Activated B cell treated with CpG ODN at 0.5 μM for 24 hours (primary cell): Measurements from ENCODE around the gene SMIM43. TPM values are rescaled to one million over a fixed set of nuclear protein-coding genes. Genes with fewer than 3 reads are reported as not detected.

Experiments used
- ATAC-seq: fragments of 200-7000 bp; cut with Tn5 transposase; one replicate; pipeline ENCODE4 v1.10.0; 2021; ENCODE audit warnings: low read depth, mild to moderate bottlenecking, moderate library complexity
- CTCF ChIA-PET: fragments of 350-600 bp; sonication (Branson Sonifier 250); formaldehyde crosslinking; loops from one replicate; lab custom pipeline; 2021; ENCODE audit warnings: antibody characterized with exemption; lab: Charles Lee
- POLR2A ChIA-PET: fragments of 350-600 bp; sonication (Branson Sonifier 250); formaldehyde crosslinking; loops from one replicate; lab custom pipeline; 2021; ENCODE audit warnings: antibody characterized with exemption; lab: Charles Lee
- DNase-seq: peaks from one replicate; pipeline ENCODE4 v3.0.0; 2022
- H3K27ac Mint-ChIP-seq: one replicate; pipeline ENCODE4 v1.8.0; 2020; ENCODE audit warnings: mixed read lengths
- H3K27me3 Mint-ChIP-seq: one replicate; pipeline ENCODE4 v1.8.0; 2021; ENCODE audit warnings: mixed read lengths
- H3K36me3 Mint-ChIP-seq: one replicate; pipeline ENCODE4 v1.8.0; 2021; ENCODE audit warnings: low read depth, mixed read lengths
- H3K4me1 Mint-ChIP-seq: one replicate; pipeline ENCODE4 v1.8.0; 2021; ENCODE audit warnings: mixed read lengths
- H3K4me3 Mint-ChIP-seq: one replicate; pipeline ENCODE4 v1.8.0; 2020; ENCODE audit warnings: mild to moderate bottlenecking, mixed read lengths
- H3K9me3 Mint-ChIP-seq: one replicate; pipeline ENCODE4 v1.8.0; 2020; ENCODE audit warnings: mixed read lengths
- CTCF ChIP-seq: fragments of 200-600 bp; IDR thresholded peaks from one replicate; pipeline ENCODE4 v1.8.0; 2022; ENCODE audit warnings: antibody characterized with exemption, mild to moderate bottlenecking
- intact Hi-C: fragments of 100-400 bp; cut with micrococcal nuclease; formaldehyde crosslinking; loops from one replicate; pipeline ENCODE4 v1.15.1; 2024
- total RNA-seq: library from RNA; stranded (reverse); gene quantifications from 2 replicates; pipeline ENCODE4 v1.2.3, GENCODE V29; 2022

SMIM43 gene
- total RNA-seq, 1 donor from 2014 or later: not detected

DNA sequence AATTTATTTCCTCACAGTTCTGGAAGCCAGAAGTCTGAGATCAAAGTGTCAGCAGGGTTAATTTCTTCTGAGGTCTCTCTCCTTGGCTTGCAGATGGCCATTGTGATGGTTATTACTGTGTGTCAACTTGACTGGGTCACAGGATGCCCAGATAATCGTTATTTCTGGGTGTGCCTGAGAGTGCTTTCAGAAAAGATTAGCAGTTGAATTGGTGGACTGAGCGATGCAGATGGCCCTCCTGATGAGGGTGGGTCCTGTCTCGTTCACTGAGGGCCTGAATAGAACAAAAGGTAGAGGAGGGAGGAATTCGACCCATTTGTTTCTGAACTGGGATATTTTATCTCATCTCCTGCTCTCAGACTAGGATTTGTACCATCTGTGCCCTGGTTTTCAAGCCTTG, 15.7 kb downstream of the SMIM43 start:
- DNase-seq (no peak), ATAC-seq (no peak)
- no peak overlapping the region for H3K4me3 Mint-ChIP-seq
- H3K27ac Mint-ChIP-seq: no peak overlapping the region
- peaks cover 1% of the 10 kb centered on the region for H3K9me3 Mint-ChIP-seq
- no peaks in the 10 kb centered on the region for H3K36me3 Mint-ChIP-seq
- CTCF ChIA-PET: no interaction called here
- intact Hi-C loops: no loop called here
- H3K27me3 Mint-ChIP-seq: peaks cover 21% of the 10 kb centered on the region
- POLR2A ChIA-PET: no interaction called here
- H3K4me1 Mint-ChIP-seq: no peaks in the 10 kb centered on the region
- no peak for TF ChIP-seq CTCF

GRCh38 chr4:121742794-121743193, 22.2 kb downstream of the SMIM43 start:
- intact Hi-C loops: no loop called here
- no peaks in the 10 kb centered on the region for H3K9me3 Mint-ChIP-seq
- H3K4me3 Mint-ChIP-seq: no peak overlapping the region
- CTCF ChIA-PET: interaction anchor here (1.0 kb wide), 1 partner anchor 258 kb away, joined by 3 read pairs; no protein-coding TSS in a partner anchor
- H3K36me3 Mint-ChIP-seq: no peaks in the 10 kb centered on the region
- H3K27me3 Mint-ChIP-seq: peaks cover 10% of the 10 kb centered on the region
- POLR2A ChIA-PET: no interaction called here
- no peak overlapping the region for H3K27ac Mint-ChIP-seq
- DNase-seq (no peak), ATAC-seq (no peak)
- no peaks in the 10 kb centered on the region for H3K4me1 Mint-ChIP-seq
- TF ChIP-seq CTCF: no peak

DNA sequence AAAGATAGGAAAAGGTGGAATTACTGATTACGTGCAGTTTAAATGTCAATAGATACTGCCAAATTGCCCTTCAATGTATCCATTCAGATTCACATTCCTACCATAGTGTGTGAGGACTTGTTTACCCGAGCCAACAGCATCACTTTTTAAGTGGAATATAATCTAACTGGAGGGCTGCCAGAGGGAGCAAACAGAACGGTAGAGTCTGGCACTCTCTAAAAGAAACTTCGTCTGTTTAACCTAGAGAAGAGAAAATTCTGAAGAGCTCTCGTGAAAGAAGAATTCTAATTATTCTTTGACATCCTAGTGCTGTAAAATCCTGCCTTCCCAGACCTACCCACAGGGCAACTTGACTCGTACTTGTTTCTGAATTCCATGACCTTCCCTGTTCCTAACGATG, 23.2 kb downstream of the SMIM43 start:
- POLR2A ChIA-PET: no interaction called here
- no peak overlapping the region for H3K27ac Mint-ChIP-seq
- intact Hi-C loops: no loop called here

DNA sequence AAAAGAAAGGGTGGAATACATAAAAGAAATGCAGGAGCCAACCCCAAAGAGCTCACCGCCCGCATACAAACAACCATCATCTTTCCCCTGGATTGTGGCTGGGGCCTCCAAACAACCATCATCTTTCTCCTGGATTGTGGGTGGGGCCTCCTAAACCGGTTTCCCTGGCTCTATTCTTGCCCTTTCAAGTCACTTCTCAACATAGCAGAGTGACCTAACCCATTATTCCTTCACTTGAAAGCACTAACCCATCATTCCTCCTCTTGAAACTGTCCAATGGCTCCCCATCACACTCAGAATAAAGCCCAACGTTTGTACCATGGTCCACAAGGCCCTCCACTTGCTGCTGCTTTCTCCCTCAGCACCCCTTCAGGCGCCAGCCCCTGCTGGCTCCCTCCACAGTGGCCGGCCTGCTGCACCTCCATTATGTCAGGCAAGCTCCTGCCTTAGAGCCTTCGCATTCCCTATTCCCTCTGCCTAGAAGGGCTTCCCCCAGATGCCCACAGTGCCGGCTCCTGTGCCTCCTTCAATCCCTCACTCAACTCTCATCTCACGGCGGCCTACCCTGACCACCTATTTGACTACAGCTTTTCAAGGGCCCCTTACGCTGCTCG, 24.1 kb downstream of the SMIM43 start:
- Mint-ChIP-seq H3K4me1 (no peaks in the 10 kb centered on the region), H3K36me3 (no peaks in the 10 kb centered on the region), H3K4me3 (no peak overlapping the region), H3K9me3 (no peaks in the 10 kb centered on the region), H3K27me3 (peaks cover 9% of the 10 kb centered on the region), H3K27ac (no peak overlapping the region)
- intact Hi-C loops: no loop called here
- CTCF ChIA-PET: interaction anchor here (1.4 kb wide), 1 partner anchor 370 kb away, joined by 3 read pairs; no protein-coding TSS in a partner anchor
- POLR2A ChIA-PET: no interaction called here
- no peak for TF ChIP-seq CTCF
- no peak for DNase-seq
- no peak for ATAC-seq

More for the DNA sequence above, 23.2 kb downstream of the SMIM43 start:
- H3K4me1 Mint-ChIP-seq: no peaks in the 10 kb centered on the region
- CTCF ChIA-PET: no interaction called here
- H3K36me3 Mint-ChIP-seq: no peaks in the 10 kb centered on the region
- H3K4me3 Mint-ChIP-seq: no peak overlapping the region
- H3K9me3 Mint-ChIP-seq: no peaks in the 10 kb centered on the region
- DNase-seq (no peak), ATAC-seq (no peak)
- no peak for TF ChIP-seq CTCF
- H3K27me3 Mint-ChIP-seq: peaks cover 8% of the 10 kb centered on the region

- no peak overlapping the region for H3K27ac Mint-ChIP-seq
- TF ChIP-seq CTCF: no peak
Observed at GRCh38 chr4:121739575-121739974, 25.4 kb downstream of the SMIM43 start.

More at GRCh38 chr4:121739575-121739974, 25.4 kb downstream of the SMIM43 start:
- no peaks in the 10 kb centered on the region for H3K36me3 Mint-ChIP-seq
- ChIA-PET POLR2A (no interaction called here), CTCF (interaction anchor here (1.1 to 1.4 kb wide), 2 partner anchors 277 to 369 kb away, joined by 3 read pairs; no protein-coding TSS in a partner anchor)
- intact Hi-C loops: no loop called here
- H3K4me3 Mint-ChIP-seq: no peak overlapping the region
- no peak for ATAC-seq
- H3K9me3 Mint-ChIP-seq: no peaks in the 10 kb centered on the region
- no peak for DNase-seq
- no peaks in the 10 kb centered on the region for H3K4me1 Mint-ChIP-seq
- peaks cover 16% of the 10 kb centered on the region for H3K27me3 Mint-ChIP-seq
